ENCODE results near the gene KLC1. TPM values are rescaled to one million over a fixed set of nuclear protein-coding genes. Genes with fewer than 3 reads are reported as not detected.

Gene KLC1
- total and polyA plus RNA-seq, 2 of the 8 experiments (the other 6 are each of a cell fraction or from before 2014, with no cell fraction given), result 84.6 to 134 TPM

GRCh38 chr14:103692871-103693270 lies 63.9 kb downstream of the KLC1 start (continued):
- TF ChIP-seq RBBP5 (IDR thresholded peaks at IDR 0.05; ENCODE audit: borderline replicate concordance, low read depth, low read length) (no peak), RAD21 (IDR thresholded peaks at IDR 0.05 in 1 of 2, conservative IDR thresholded peaks at IDR 0.05 in 1 of 2; ENCODE audit: low read depth in 2 of 2, low read length in 2 of 2) (no peak), KDM1A (IDR thresholded peaks at IDR 0.05; ENCODE audit: borderline replicate concordance, low read length) (no peak), SIRT6 (IDR thresholded peaks at IDR 0.05; ENCODE audit: low read length) (no peak), CREB1 (IDR thresholded peaks at IDR 0.05) (no peak), CHD1 (IDR thresholded peaks at IDR 0.05; ENCODE audit: low read depth, low read length) (no peak), TAF1 (IDR thresholded peaks at IDR 0.05; ENCODE audit: low read depth, low read length) (no peak)
